Dedifferentiated amniotic fluid mesenchymal stem cell (primary cell): ENCODE results near the gene MYO9A.
A peak's percentile ranks its signal among the peaks of the same experiment; 100 is the strongest.

Experiments
- DNase-seq: peaks from one replicate; pipeline ENCODE4 v3.0.0-alpha.2; 2016; ENCODE audit errors: extremely low spot score

MYO9A gene

DNA sequence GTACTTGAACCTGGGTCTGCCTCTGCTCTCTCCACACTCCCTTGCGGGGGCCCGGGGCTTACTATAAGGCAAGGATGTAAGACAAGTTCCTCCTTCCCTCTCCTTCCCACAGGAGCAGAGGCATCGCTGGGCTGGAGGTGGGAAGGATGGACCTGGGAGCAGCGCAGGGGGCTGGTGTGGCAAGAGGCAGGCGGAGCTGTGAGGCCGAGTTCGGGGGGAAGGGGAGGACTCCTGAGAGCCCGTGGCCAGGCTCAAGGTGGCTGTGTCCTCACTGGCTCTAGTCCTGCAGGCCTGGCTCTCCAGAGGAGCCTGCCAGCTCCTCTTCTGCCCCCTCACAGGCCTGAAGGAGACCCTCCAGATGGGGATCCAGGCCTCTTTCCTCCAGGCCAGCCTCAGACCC lies 308.6 kb downstream of the MYO9A start:
- DNase-seq, result no peak

DNA sequence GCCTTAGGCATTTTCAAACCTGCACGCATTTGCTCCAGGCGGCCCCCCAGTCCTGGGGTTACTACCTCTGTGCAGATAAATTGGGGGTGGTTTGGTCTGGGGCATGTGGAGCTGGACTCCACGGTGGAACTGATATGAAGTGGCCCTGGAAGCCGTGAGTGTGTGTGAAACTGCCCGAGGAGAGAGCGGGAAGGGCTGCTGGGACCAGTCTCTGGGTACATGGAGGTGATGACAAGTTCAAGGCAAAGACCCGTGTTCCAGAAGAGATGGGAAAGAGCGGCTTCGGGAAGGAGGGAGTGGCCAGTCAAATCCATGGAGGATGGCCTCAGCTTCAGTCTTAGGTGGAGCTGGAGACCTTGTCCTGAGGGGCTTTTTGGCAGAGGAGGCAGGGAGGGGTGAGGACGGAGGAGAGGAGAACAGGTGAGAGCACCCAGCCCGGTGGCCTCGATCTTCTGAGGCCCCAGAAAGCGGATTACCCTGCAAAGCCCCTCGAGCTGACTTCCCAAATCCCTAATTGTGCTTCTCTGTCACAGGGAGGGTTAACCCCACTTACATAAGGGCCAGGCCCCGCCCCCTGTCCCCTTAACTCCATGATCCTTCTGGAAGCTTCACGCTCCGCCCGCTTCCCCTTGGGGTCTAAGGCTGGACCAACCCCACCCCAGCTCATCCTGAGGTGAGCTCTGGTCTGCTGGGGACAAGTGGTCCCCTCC lies 309.5 kb downstream of the MYO9A start:
- no peak for DNase-seq

DNA sequence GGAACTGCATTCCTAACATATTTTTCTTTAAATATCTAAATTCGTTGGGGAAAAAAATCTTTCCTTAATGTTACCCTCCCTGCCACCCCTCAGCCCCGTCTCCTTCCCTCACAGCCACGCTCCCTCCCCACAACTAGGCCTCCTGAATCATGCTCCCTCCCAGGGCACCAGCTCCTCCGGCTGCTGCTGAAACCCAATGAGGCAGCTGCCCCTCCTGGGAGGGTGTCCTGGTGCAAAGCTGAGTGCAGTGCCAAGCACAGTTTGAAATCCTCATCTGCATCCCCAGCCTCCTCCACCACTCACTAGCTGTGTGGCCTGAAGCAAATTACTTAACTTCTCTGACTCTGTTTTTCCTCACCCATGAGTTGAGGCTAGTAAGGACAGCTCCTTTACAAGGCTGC lies 310.3 kb downstream of the MYO9A start:
- DNase-seq, result peak; percentile 49

DNA sequence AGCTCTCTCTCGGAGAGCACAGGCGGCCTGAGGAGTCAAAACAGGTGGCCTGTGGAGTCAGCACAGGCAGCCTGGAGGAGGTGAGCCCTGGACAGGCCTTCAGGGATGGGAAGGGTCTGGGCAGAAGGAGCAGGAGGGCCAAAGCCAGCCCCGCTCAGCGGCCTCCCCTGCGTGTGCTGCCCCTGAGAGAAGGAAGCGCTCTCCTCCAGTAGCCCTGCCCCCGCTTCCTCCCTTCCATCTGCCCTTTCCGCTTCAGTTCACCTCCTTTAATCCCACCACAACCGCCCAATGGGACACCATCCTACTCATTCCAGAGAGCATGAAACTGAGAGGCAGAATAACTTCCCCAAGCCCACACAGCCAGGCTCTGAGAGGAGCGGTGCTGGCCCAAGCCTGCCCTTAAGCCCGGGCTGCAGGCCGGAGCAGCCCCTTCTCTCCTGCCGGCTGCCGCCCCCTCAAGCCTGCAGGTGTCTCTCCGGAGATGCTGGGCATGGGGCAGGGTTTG lies 310.8 kb downstream of the MYO9A start:
- DNase-seq, result no peak

DNA sequence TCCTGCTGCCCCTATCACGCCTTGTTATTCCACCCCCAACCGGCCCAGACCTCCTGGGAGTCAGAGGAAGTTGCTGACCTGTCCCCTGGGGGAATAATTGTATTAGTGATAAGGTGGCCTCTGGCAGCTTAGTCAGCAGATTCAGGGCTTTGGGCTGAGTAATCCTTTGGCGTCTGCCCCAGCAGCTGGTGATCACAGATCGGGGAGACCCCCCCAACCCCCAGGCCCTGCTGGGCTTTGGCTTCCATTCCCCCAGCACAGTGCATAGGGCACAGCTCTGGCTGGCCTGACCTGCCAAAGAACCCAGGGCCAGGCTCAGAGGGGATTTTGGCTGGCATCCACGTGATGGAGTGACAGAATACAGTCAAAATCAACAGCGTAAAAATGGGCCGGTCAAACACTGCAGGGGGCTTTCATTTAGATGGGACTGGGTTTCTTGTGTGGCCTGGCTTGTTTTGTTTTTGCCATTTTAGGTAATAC lies 311.5 kb downstream of the MYO9A start:
- DNase-seq, result no peak

DNA sequence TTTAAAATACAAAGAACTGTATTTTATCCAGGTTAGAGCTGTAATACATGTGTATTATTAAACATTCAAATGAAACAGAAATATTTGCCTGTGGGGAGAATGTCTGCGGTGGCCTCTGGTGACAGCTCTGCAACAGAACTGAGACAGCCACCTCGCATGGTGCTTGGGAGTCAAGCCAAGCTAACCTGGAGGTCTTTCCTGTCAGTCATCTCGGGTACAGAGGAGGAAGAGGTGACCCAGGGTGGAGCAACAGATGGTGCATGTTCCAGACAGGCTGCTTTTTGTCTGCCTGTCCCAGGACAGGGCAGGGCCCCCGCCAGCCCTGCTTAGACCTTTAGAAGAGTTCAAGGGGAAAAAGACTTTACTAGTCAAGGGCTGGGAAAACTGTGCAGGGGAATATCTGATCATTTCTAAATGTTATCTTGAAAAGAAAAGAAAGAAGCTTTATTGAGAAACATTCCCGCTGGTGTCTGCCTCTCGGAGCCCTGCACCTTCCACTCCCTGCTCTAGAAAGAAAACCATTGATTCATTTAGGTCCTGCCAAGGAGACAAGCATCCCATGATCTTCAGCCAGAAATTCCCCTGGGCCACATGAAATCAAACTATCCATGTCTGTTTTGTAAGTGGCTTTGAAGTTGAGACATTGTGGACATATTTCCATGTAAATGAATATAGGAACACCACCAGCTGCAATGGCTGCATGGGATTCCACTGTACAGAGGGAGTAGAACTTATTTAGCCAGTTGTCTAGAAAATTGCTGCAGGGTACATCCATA lies 313.1 kb downstream of the MYO9A start:
- DNase-seq, result no peak

DNA sequence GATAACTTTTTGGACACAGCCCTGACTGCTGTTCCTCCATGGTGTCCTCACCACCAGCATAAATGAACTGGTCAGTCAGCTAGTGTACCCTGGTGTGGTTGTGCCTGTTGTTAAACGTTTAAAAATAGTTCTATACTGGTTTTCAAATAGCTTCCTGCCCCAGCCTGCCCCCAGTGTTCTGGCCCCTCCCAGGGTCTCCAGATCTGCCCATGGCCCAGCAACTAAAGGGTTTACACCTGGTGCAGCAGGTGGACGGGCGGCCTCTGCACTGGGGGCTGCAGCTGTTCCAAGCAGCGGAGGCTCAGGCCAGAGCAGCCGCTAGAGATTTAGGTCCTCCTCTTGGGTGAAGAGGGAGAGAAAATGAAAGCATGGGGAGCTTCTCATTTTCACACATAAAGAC lies 313.7 kb downstream of the MYO9A start:
- DNase-seq, result no peak

DNA sequence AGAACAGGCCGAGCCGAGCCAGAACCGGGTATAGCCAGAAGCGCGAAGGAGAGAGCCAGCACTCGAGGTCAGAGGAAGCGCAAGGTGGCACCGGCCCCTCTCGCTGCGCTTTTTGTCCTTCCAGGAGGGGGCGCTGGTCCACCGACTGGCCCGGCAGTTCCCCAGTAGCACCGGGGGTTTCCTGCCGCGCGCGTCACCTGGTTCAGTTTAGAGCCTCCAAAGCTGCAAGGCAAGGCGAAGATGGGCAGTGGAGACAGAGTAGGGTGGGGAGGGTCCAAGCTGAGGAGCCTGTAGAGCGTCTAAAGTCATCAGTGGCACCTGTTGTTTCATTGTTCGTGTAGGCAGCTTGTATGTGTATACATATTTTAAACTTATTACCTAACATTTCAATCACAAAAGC lies 315.2 kb downstream of the MYO9A start:
- no peak for DNase-seq

DNA sequence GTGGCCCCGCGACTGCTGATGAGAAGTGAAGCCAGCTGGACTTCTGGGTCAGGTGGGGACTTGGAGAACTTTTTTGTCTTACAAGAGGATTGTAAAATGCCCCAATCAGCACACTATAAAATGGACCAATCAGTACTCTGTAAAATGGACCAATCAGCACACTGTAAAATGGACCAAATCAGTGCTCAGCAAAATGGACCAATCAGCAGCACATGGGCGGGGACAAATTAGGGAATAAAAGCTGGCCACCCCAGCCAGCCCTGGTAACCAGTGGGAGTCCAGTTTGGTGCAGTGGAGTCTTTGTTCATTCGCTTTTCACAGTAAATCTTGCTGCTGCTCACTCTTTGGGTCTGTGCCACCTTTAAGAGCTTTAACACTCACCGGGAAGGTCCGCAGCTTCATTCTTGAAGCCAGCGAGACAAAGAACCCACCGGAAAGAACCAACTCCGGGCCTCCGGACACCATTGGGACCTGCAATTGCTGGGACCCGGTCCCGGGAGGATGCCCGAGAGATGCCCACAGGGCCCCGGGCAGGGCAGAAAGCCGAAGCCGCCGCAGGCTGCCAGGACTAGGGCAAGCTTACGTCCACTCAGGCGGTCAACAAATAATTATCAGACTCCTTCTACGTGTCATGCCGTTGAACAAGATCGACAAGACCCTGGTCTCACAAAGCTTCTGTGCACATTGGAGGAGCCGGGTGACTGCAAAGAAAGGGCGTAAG lies 315.9 kb downstream of the MYO9A start:
- DNase-seq, result no peak

DNA sequence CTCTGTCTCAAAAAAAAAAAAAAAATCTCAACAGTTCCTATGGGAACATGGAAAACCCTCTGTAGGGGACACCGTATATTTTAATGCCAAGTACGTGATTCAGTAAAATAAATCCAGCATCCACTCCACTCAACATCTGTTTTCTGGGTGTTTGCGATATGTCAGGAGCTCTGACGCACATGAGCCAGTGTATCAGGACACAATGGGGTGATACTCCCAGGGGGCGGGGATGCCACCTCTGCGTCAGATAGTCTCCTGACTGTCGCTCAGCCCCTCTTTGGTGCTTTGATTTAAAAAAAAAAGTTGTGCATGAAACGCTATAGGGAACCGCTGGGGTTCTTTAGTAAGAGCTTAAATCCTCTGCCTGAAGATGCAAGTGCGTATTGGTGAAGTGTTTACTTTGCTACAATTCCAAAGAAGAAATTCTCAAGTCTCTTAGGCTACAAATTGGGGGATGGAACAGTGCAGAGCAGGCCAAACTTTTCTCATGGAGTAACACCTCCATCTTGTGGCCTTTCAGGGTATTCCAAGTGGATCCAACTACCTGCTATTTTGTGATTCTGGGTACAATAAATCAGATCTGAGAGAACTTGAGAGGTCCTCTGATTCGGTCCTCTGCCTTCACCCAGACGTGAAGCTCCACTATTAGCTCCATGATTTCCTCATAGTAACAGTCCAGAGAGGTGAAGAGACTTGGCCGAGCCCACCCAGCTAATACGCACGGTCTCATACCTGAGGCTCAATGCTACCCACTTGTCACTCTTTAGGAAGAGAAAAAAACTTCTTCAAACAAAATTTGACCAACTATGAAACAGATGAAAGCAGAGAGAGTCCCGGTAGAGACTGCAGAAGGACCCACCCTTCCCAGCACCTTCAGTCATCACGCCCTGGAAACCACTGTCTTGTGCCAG lies 316.9 kb downstream of the MYO9A start:
- DNase-seq, result peak; percentile 60

DNA sequence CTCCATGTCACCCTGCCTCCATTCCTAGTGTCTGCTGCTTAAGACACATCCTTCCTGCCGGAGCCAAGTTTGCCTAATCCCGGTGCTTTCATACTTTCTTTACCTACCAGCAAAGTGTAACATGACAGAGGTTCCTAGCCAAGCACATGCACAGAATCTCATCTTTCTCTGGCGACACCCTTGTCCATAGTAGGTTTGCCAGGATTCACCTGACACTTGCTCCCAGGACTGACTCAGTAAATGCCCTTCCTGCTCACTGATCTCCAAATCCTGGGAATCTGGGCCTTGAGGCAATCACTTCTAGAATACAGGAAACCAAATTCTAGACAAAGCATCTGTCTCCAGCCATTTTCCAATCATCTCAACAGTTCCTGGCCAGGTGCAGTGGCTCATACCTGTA lies 317.8 kb downstream of the MYO9A start:
- DNase-seq, result no peak

DNA sequence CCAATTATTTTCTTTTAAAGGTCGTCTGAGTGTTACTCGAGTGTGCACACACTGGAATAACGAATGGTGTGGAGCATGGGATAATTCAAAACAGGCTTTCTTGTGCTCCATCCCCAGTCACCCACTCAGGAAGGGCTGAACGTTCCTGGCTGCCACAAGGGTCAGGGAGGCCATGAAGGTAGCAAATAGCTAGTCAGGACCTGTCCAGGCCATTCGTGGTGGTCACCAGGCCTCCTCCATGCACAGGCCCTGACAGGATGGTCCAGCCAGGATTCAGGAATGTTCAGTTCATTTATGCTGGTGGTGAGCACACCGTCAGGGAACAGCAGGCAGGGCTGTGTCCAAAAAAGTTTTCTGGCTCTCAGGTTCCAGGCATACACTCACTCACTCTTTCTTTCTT lies 319.3 kb downstream of the MYO9A start:
- no peak for DNase-seq

DNA sequence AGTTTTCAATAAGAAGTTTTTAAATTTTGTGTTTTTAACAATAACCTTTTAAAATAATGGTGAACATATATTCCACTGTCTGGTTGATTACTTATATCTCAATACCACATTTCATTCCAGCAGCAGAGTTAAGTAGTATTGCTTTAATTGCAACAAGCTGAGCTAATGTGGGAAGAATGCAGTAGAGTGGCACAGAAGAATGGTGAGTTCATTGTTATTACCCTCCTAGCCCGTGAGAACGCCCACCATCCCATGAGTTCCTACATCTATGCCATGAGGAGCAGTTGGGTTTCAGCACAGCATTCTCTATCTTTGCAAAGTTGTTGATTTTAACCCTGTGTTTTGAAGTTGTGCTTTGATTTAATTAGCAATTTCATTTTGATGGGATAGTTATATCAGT lies 325.4 kb downstream of the MYO9A start:
- peak; percentile 65 for DNase-seq

DNA sequence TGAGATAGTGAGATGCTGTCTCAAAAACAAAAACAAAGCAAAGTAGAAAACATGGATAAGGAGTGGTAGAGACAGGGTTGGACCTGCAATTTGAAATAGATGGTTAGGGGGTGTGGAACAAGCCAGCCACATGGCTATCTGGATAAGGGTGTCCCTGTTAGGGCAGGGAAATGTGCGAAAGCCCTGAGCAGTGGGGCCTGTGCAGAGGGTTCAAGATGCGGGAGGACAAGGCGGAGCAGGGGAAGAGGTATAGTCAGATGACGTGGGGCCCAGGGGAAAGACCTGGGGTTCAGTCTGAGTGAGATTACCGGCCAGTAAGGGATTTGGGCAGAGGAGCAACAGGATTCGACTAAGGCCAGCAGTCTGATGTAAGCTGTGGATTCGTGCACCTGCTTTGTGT lies 326.0 kb downstream of the MYO9A start:
- DNase-seq, result no peak

DNA sequence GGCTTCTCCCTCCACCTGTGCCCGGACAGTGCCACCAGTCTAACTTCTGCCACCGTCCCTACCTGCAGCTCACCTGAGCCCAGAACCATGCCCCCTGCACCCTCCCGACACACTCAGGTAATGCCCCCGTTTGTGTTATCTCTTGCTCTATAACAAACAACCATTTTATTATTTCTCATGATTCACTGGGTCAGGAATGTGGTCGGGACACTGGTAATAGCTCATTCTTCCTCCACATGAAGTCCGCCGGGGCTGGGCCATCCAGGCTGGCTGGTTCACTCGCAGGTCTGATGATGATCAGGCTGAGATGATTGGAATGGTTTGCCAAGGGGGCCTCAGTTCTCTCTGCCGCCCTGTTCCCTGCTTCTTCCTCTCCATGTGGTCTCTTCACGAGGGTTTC lies 327.9 kb downstream of the MYO9A start:
- DNase-seq, result no peak

DNA sequence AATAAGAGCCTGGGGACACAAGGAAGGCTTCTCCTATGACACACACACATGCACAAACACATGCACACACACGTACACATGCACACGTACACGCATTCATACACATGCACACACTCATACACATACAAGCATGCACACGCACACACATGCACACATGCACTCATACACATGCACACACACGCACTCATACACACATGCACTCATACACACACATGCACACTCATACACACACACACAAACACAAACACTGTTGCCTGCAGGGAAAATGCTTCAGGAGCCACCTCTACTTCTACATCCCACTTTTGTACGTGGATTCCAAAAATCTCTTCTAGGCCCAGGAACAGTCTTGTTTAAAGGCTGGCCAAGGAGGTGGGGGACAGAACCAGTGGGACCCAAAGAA lies 328.3 kb downstream of the MYO9A start:
- DNase-seq, result no peak

DNA sequence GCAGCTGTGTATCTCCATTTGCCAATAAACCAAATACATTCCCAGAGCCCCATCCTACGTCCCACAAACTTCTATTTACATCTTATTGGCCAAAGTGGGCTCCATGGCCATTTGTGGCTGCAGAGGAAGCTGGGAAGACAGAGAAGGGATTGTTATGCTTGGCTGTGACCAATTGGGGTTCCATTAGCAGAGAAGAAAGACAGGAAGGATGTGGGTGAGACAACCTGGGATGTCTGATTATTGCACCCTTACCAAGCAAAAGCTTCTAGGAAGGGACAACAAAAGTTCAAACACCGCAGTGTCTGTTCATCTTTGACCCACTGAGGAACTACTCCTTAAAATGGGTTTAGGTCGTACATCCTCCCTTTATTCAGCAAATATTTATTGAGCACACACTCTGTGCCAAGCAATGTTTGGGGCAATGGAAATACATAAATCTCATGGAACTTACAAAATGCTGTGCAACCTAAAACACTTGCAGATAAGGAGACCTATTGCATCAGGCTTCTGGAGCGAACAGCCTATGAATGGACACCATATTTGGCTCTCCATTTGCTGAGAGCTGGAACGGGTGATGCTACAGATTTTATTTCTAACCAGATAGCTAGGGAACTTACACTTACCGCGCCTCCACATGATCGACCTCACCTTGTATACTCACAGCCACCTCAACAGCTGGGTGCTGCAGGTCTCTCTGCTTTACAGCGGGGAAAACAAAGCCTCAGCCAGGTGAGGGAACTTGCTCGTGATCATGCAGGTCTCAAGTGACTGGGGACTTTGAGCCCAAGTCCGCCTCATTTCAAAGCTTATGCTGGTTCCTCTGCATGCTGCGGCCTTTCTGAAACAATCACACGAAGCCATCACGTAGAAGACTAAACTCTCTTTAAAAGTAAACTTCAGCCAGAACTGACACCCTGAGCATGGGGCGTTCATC lies 329.0 kb downstream of the MYO9A start:
- no peak for DNase-seq

DNA sequence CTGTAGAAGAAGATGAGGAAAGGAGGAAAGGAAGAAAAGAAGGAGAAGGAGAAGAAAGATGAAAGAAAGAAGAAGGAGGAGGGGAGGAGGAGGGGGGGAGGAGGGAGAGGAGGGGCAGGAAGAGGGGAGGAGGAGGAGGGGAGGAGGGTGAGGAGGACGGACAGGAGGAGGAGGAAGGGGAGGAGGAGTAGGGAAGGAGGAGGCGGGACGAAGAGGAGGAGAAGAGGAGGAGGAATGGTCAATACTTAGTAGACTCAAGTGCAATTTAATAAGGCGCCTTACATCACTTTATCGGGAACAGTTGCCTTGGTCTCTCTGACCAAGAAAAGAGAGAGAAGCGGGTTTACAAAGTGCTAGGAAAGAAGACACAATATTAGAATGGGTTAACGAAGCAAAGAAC lies 331.3 kb downstream of the MYO9A start:
- DNase-seq, result no peak

DNA sequence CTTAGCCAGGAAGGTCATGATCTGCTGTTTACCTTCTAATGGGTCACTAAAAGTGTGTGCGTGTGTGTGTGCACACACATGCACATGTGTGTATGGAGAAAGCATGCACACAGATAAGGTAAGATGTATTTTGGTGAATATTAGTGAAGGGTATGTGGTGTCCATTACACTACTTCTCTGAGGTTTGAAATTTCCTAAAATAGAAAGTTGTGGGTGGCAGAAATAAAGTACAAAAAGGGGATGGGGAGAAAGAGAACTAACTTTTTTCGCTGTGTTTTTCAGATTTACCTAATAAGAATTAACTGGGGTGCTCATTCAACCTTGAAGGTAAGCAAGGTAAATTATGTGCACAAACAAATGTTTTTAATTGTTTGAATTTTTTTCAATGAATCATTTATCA lies 332.0 kb downstream of the MYO9A start:
- no peak for DNase-seq

DNA sequence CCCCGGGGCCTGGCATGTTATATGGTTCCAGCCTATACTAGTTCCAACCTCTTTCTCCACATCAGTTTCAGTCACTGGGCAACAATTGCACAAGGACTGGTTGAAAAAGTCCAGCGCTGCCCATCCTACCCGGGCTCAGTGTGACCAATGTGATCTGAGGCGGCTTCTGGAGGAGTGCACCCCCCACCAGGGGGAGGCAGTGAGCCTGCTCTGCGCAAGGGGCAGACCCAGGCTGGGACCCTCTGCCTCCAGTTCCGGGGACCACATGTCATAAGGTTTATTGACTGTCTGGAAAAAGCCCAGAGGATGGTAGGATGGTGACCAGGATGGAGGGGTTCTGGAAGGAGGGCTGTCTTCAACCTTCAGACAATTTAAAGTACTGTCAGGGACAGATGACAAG lies 333.2 kb downstream of the MYO9A start:
- no peak for DNase-seq
